Measurements from ENCODE around the gene RAD23A.
A peak's percentile ranks its signal among the peaks of the same experiment; 100 is the strongest.
"Not testable (repeated sequence)": the region's sequence is repeated elsewhere in the genome, so short reads cannot be mapped to it uniquely, and the experiment has no call there.

Gene RAD23A

DNA sequence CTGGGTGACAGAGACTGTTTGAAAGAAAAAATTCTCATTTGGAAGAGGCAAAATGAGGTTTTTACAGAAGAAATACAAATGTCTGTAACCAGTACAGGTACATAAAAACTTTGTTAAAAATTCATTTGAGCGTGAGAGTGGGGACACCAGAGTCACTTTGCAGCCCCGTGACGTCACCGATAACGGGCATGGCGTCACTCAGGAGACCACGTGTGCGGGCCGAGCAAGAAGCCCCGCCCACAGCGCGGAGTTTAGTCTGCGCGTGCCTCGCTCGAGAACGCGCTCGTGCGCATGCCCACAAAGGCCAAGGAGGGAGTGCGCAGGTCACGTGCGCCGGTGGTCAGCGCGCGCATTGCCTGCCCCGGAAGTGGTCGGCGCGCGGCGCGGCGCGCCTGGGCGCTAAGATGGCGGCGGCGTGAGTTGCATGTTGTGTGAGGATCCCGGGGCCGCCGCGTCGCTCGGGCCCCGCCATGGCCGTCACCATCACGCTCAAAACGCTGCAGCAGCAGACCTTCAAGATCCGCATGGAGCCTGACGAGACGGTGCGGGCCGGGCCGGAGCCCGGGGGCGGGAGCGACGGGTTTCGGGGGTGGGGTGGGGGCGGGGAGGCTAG lies at the start of gene RAD23A:
TSS of gene RAD23A (plus strand) at position 384 of the 613 bp plus-strand sequence. CDS start at position 471, 87 bp downstream.
- DNase-seq, result peak; percentile 54

DNA sequence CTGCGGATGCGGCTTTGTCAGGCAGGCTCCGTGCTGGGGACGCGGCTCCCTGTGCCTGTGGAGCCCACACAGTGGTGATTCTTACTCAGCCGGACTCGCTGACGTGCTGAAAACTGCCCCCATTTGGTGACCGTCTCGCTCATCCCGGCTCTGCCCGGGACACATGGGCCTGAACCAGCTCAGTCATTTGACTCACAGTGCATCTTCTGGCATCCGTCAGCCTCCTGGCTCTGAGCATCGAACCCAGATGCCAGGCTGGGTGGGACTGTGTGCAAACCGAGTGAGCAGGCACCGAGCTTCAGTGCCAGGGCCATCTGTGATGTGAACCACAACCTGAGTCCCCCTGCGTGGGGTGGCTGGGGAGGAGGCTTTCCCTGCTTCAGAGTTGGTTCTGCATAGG lies 49.2 kb upstream of the RAD23A start:
- DNase-seq, result no peak

DNA sequence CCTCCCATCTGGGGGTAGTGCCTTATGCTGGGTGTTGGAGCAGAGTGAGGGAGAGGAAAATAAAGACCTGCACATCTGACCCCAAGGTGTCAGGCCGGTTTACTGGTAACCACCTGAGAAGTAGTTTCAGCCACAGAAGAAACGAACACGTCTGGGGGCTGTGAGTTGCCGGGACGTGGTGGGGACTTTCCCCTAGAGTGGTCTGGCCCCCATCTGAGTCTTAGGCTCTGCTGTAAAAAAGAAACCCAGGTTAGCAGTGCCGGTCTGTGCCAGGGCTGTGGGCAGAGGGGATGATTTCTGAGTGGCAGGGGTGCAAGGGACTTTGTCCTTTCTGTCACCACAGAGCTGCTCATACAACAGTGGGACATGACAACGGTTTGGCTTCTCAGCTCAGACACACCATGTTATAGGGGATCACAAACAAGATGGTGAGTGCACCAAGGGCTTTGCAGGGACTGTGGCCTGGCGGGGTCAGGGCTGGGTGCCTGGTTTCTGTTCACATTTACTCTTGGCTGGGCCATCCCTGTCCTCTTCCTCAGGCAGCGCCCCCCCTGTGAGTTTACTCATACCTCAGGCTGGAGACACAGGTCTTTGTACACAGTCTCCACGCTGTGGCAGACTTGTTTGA lies 45.7 kb upstream of the RAD23A start:
- DNase-seq, result no peak

DNA sequence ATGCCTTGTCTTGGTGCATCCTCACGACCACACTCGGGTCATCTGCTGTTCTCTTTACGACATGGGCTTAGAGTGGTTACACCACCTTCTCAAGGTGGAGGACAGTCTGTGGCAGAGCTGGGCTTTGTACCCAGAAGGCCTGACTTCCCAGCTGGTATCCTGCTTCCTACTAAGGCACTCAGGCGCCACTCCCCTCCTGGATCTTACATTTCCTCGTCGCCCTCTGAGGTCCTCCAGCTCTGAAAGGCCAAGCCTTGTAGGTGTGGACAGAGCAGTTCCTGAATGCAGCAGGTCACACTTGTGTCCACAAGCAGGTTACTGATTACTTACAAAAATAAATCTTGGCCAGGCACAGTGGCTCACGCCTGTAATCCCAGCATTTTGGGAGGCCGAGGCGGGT lies 38.5 kb upstream of the RAD23A start:
- no peak for DNase-seq

DNA sequence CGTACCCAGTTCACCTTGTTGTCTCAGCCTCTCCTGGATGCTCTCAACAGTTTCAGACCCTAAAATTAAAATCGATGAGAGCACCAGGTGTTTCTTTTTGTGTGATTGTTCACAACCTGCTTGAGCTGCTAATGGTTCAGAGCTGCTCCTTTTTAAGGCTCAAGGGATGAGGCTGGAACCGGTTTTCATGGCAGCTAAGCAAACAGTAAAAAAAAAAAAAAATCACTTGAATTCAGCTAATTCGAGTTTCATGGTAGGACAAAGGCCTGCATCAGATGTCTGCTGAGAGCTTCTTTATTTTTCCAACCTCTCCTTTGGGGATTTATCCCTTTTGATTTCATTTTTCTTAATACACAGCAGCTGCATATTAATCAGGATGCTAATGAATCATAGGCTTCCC lies 33.1 kb upstream of the RAD23A start:
- no peak for DNase-seq

DNA sequence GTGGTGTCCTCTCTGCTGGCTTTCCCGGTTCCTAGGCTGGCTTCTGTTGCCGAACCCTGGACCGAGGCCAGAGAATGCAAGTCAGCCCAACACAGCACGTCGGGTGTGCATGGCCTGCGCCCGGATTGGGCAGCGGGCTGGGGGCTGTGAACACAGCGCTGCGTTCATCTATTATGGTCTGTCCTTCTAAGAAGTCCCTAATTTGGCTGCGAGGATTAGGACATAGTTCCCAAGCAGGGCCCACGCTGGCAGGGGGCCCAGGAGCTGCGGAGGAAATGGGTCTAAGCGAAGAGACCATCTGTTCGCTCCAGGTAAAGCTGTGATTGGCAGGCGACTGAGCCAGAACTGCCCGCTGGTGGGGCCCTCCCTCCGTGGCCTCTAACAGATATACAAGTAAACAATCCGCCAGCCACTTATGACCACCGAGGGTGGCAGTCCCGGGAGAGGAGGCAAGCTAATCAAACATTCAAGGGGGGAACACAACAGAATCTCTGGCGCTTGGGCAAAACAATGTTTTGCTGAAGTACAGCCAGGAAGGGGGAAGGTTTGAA lies 32.6 kb upstream of the RAD23A start:
- DNase-seq, result no peak

DNA sequence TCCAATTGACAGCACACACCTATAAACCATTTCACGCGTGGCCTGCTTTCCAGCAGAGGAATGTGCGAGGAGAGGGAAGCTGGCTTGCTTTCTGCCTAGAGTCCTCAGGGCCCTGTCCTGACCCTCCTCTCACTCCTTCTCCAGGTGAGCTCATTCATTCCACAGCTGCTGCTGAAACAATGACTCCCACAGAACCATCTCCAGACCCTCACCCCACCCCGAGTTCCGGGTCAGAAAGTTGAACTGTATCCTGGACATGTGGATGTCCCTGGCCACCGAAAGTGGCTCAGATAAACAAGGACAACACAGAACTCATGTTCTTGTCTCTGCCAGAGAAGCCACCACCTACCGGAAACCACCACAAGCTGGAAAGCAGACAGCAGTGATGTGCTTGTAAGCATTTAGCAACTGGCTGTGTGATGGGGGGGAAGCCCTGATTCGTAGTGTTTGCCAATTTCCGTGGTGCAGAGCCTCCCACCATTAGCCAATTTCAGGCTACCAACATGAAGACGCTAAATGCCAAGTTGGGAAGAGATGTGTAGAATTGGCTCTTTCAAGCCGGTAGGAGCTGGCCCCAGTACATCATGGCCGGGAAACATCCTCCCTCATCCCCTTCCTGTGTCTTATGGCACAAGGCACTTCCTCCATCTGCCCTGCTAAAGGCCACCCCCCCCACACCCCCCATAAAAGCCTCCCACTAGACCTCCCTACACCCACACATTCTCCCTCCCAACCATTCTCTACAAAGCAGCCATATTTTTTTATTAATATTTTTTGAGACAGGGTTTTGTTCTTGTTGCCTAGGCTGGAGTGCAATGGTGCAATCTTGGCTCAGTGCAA lies 31.6 kb upstream of the RAD23A start:
- peak; percentile 44 for DNase-seq

DNA sequence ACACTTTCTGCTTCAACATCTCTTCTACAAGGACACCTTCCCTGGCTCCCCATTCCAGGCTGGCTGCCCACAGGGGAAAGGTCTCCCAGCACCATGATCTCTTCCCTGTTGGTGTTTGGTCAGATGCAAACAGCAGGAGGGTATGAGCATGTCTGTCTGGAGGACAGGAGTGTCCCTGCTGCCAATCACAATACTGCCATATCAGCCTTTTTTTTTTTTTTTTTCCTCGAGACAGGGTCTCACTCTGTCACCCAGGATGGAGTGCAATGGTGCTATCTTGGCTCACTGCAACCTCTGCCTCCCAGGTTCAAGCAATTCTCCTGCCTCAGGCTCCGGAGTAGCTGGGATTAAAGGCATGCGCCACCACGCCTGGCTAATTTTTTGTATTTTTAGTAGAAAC lies 29.8 kb upstream of the RAD23A start:
- not testable (repeated sequence) for DNase-seq

DNA sequence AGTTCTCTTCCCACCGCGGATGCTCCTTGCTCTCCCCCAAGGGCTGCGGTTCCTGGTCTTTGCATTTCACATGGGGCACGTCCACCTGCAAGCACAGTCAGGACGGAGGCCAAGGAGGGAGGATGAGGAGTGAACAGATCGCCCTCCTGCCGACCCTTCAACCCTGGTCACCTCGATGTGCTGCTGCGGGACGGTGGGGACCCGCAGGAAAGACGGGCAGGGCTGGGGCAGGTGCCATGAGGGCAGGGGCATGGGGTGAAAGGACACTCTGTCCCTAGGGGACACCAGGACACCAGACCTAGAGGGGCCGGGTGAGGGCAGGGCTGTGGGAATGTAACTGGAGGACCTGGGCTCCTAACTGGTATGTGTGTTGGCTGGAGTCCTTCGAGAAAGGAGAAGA lies 27.4 kb upstream of the RAD23A start:
- no peak for DNase-seq

DNA sequence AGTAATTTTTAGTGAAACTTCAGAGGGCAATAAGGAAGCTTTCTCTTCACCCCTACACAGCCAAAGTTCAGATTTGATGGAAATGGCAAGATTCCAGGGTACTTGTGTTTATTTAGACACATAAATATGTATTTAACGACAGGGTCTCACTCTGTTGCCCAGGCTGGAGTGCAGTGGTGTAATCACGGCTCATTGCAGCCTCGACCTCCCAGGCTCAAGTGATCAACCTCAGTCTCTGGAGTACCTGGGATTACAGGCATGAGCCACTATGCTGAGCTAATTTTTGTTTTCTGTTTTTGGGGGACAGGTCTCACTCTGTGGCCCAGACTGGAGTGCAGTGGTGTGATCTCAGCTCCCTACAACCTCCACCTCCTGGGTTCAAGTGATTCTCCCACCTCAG lies 24.6 kb upstream of the RAD23A start:
- DNase-seq, result no peak

DNA sequence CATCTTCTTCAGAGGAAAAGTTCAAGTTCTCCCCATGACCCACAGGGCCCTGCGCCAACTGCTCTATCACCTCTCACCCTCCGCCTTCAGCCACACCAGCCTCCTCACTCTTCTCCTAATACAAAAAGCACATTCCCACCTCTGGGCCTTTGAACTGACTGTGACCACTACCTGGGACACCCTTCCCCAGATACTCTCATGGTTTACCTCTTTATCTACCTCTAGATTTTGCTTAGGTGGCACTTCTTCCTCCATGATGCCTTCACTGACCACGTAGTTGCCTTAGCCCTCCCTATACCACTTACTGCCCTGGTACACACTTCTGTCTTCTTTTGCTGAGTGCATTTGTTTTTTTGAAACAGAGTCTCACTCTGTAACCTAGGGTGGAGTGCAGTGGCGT lies 22.7 kb upstream of the RAD23A start:
- DNase-seq, result no peak

DNA sequence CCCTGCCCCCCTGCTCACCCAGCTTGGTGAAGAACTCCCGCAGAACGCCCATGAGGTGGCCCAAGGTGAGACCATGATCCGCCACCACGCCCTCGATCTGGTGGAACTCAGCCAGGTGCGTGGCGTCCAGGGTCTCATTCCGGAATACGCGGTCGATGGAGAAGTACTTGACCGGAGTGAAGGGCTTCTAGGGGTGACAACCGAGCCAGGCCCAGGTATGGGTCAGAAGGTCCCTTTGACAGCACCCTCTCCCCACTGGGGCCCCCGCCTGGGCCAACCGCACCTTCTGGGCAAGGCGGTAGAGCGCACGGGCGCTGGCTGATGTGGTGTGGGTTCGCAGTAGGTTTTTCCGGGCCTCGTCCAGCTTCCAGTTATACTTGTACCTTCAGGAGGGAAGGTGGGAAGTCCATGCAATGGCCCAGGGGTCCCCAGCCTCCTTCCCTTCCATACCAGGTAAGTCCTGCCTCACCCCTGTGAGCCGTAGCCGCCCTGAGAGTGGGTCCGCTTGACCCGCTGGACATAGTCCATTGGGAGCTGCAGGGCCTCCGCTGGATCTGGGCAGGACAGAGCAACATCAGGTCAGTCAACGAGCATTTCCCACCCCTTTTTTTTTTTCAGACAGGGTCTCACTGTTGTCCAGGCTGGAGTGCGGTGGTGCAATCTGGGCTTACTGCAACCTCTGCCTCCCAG lies 20.9 kb upstream of the RAD23A start:
- DNase-seq, result no peak

DNA sequence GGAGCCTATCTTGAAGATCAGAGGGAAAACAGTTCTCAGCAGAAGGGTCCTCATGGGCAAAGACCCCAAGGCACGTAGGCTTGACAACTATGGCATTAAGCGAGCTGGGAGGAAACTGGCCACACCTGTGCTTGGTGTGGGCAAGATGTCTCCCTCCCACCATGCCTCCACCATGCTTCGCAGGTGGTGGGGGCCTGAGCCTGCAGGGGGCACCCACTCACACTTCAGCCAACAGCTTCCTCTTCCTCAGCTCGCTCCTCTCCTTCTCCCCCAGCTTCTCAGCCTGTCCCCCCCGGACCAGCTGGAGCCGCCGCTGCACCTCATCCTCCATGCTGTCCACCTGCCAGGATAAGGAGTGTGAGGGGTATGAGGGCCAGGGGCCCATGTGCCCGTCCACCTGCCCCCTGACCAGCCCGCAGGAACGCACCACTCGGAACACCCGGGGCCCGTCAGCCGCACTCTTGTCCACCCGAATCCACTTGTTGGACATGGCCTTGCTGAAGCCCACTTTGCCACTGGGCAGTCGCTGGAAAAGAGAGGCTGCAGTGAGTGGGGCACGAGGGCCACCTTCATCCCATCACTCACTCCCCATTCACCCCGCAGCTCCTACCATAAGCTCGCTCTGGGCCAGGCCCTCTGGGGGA lies 15.5 kb upstream of the RAD23A start:
- no peak for DNase-seq

DNA sequence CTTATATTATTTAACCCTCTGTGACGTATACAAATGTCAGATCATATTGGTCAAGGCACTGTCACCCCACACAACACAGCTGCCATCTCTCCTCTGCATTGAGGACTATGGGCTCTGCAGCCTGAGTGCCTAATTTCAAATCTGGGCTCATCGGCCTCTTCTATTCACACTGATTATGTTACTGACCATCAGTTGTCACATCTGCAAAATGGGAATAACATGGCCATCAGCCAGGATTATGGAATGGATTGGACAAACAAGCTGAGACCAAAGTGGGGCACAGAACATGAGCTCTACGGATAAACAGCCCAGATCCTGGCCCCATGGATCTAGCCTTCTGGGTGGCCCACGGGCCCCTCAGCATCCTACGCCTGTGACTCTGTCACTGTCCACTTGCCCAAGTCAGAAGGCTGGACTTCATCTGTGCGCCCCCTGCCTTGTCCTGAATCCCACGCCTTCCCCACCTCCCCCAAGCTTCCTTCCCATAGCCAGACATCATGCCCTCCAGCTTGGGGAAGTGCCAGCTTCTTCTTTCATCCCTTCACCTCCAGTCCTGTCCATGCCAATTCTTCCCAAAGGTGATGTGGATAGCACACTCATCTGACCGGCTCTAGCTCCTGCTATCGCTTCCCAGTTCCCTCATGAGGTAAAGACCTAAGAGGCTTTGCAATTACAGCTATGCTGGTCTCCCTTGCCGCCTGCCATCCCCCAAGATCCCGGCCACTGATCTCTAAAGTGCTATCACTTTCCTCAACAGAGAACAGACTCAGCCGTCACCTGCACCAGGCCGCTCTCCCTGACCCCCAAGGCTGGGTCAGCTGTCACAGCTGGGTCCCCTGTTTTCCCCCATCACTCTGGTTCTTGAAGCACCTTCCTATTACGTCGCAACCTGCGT lies 13.0 kb upstream of the RAD23A start:
- DNase-seq, result no peak

DNA sequence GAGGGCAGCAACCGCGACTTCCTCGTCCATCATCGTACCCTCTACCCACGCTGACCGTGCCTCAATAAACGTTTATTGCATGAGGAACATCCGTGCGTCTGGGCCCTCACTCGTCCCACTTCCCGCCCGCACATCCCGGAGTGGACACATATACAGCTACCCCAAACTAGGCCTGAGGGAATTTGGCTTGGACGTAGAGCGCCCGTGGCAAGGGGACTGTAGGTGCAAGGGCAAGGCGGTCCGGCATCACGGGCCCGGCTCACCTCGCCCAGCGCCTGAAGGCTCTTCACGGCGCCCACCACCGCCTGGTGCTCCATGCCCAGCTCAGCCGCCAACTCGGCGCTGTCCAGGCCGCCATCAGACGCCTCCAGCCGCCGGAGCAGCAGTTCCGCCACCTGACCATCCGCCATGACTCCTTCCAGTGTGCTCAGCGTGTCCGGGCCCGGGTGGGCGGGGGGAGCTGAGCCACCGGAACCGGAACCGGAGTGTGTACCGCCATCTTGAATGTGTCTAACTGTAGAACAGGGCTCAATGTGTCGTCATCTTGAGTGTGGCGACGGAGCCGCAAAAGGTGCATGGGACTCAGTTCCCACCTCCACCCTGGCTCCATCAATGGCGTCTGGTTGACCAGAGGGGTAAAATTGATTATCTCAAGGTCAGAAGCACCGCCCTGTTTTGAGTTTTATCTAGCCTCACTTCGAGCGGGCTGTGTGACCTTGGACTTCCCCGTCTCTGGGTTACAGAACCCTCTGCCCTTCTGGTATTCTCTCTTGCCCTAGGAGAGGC lies 12.2 kb upstream of the RAD23A start, which contains the start of gene FARSA:
TSS of gene FARSA (minus strand) at position 425 of the 786 bp plus-strand sequence. CDS start at position 410, 15 bp downstream.
- no peak for DNase-seq

DNA sequence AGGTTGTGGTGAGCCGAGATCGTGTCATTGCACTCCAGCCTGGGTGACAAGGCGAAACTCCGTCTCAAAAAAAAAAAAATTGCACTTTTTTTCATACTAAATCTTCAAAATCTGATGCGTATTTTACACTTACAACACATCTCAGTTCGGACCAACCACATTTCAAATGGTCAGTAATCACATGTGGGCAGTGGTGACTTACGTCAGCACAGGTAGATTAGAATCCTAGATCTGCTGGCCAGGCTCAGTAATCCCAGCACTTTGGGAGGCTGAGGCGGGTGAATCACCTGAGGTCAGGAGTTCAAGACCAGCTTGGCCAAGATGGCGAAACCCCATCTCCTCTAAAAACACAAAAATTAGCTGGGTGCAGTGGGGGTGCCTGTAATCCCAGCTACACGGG lies 10.6 kb upstream of the RAD23A start:
- DNase-seq, result no peak

DNA sequence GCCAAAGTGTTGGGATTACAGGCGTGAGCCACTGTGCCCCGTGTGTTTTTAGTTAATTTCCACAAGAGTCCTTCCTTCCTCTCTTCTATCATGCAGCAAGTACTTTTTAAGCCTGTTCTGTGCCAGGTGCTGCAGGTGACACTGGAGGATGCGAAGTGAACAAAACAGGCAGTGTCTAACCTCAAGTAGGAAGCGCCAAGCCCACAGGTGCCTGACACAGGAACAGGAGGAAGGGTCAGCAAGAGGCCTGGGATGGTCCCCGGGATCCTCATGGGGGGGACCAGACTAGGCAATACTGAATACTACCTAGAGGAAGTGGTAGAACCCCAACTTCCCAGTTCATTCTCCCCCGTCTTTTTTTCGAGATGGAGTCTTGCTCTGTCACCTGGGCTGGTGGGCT lies 9.1 kb upstream of the RAD23A start:
- DNase-seq, result no peak

DNA sequence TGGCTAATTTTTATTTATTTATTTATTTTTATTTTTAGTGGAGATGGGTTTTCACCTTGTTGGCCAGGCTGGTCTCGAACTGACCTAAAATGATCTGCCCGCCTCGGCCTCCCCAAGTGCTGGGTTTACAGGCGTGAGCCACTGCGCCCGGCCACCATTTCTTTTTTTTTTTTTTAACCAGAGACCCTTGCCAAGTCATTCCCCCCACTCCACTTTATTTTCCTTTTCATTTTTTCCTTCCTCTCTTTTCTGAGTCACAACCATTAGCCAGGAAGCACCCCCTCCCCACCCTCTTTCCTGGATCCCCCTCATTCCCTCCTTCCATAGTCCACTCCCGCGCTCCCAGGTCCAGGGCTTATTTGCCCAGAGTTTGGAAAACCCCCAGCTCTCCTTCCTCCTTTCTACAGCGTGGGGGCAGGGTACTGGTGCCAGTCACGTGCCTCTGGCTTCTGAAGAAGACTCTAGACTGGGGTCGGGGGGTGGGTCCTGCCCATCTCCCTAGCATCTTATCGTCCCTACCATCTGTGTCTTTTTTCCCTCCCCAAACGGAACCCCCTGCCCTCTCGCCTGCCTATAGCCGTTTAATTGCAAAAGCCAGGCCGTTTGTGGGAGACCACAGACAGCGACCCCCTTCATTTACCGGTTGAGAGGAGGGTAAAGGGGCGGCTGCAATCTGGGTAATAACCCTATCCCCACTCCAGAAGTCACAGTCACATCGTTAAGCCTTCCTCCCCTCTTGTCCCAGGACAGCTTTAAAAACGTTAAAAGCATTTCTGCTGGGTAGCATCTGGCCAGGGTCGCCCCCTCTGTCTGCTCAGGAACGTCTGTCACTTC lies 8.4 kb upstream of the RAD23A start:
- peak; percentile 86 for DNase-seq

DNA sequence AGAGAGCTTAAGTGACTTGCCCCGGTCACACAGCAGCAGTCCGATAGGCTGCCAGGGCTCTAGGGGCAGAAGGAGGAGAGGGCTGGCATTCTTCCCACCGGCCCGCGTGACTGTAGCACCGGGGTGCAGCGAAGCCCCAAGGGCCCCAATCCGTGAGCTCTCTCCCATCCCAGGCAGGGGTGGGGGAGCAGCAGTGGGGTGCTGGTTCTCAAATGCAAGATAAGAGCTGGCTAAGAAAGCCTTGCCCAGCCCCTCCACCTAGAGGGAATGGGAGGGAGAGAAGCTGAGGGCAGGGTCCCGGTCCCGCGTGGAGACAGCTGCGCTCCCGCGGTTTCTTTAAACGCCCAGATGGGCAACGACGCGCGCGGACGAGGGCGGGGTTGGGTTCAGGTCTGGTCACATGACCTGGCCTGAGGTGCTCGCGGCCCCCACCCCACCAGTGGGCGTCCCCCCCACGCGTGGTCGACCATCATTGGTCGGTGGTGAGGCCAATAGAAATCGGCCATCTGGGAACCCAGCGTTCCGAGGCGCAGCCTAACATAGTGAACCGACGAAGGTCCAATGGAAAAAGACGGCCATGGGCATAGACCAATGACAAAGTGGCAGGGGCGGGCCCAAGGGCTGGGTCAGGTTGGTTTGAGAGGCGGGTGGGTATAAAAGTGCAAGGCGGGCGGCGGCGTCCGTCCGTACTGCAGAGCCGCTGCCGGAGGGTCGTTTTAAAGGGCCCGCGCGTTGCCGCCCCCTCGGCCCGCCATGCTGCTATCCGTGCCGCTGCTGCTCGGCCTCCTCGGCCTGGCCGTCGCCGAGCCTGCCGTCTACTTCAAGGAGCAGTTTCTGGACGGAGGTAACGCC lies 7.5 kb upstream of the RAD23A start, which contains the start of gene CALR:
TSS of gene CALR (plus strand) at position 683 of the 852 bp plus-strand sequence. CDS start at position 754, 71 bp downstream.
- peak; percentile 91 for DNase-seq
